Measurements from ENCODE around the gene CCSAP.

CCSAP gene

DNA sequence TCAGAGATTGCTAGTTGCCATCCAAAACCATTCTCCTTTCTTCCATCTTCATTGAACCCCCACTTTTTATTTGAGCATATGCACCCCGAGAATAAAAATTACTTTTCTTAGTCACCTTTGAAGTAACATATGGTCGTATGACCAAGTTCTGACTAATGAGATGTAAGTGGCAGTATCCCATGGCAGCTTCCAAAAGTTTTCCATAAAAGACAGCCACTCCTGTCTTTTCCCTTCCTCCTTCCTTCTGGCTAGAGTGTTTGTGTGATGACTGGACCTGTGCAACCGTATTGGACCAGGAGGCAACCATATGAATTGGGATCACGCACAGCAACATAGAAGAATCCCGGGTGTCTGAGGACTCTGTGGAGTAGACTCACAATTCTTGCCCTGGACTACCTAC lies 41.1 kb upstream of the CCSAP start (continued):
- TF ChIP-seq ZNF223 (tag by site-specific recombination; IDR thresholded peaks at IDR 0.05) (no peak), ZNF184 (tag by site-specific recombination; IDR thresholded peaks at IDR 0.05) (no peak)

DNA sequence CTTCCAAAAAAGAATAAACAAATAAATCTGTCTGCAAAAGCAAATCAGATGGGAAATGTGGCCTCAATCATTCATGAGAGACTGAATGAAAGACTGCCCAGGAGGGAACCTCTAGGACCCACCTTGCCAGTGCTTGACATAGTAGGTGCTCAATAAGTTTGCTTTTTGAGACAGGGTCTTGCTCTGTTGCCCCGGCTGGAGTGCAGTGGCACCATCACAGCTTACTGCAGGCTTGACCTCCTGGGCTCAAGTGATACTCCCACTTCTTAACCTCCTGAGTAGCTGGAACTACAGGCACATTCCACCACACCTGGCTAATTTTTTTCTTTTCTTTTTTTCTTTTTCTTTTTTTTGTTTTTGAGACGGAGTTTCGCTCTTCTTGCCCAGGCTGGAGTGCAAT lies 40.3 kb upstream of the CCSAP start:
- ChIA-PET POLR2A (no interaction called here), CTCF (no interaction called here)
- no peak overlapping the region for H3K27ac ChIP-seq (ENCODE audit: extremely low read depth, low read depth, low read length)
- no peaks in the 10 kb centered on the region for H3K4me1 ChIP-seq (ENCODE audit: control insufficient read depth, insufficient read depth, low read length)
- H3K4me3 ChIP-seq (ENCODE audit: low read depth, low read length), result no peak overlapping the region
- no peaks in the 10 kb centered on the region for H3K36me3 ChIP-seq (ENCODE audit: control insufficient read depth in 2 of 2, insufficient read depth in 1 of 2, low read length in 2 of 2)
- no peaks in the 10 kb centered on the region for H3K9me3 ChIP-seq (ENCODE audit: control insufficient read depth, insufficient read depth, low read depth, low read length)
- TF ChIP-seq ZNF335 (tag by site-specific recombination; conservative IDR thresholded peaks at IDR 0.05), result 0 out of 2 replicates have a peak, but pooled peaks have one; percentile 15
- TF ChIP-seq ZNF610 (tag by site-specific recombination; IDR thresholded peaks at IDR 0.05; ENCODE audit: borderline replicate concordance), result no peak
- no peak for TF ChIP-seq ZNF501 (tag by site-specific recombination; IDR thresholded peaks at IDR 0.05)
- TF ChIP-seq ZNF777 (tag by site-specific recombination; IDR thresholded peaks at IDR 0.05; ENCODE audit: borderline replicate concordance), result no peak
- TF ChIP-seq ZNF350 (tag by site-specific recombination; IDR thresholded peaks at IDR 0.05), result no peak
- TF ChIP-seq, protein P1, sequence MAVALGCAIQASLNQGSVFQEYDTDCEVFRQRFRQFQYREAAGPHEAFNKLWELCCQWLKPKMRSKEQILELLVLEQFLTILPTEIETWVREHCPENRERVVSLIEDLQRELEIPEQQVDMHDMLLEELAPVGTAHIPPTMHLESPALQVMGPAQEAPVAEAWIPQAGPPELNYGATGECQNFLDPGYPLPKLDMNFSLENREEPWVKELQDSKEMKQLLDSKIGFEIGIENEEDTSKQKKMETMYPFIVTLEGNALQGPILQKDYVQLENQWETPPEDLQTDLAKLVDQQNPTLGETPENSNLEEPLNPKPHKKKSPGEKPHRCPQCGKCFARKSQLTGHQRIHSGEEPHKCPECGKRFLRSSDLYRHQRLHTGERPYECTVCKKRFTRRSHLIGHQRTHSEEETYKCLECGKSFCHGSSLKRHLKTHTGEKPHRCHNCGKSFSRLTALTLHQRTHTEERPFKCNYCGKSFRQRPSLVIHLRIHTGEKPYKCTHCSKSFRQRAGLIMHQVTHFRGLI (tag by site-specific recombination; IDR thresholded peaks at IDR 0.05), result no peak
- TF ChIP-seq, protein P2, sequence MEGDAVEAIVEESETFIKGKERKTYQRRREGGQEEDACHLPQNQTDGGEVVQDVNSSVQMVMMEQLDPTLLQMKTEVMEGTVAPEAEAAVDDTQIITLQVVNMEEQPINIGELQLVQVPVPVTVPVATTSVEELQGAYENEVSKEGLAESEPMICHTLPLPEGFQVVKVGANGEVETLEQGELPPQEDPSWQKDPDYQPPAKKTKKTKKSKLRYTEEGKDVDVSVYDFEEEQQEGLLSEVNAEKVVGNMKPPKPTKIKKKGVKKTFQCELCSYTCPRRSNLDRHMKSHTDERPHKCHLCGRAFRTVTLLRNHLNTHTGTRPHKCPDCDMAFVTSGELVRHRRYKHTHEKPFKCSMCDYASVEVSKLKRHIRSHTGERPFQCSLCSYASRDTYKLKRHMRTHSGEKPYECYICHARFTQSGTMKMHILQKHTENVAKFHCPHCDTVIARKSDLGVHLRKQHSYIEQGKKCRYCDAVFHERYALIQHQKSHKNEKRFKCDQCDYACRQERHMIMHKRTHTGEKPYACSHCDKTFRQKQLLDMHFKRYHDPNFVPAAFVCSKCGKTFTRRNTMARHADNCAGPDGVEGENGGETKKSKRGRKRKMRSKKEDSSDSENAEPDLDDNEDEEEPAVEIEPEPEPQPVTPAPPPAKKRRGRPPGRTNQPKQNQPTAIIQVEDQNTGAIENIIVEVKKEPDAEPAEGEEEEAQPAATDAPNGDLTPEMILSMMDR (tag by site-specific recombination; IDR thresholded peaks at IDR 0.05), result no peak
- TF ChIP-seq ZNF121 (tag by site-specific recombination; IDR thresholded peaks at IDR 0.05), result peak; percentile 92
- TF ChIP-seq ZFP37 (tag by site-specific recombination; IDR thresholded peaks at IDR 0.05), result no peak
- TF ChIP-seq GFI1B (tag by site-specific recombination; IDR thresholded peaks at IDR 0.05), result no peak
- TF ChIP-seq ZNF707 (tag by site-specific recombination; IDR thresholded peaks at IDR 0.05), result no peak
- no peak for TF ChIP-seq ZNF626 (tag by site-specific recombination; IDR thresholded peaks at IDR 0.05)
- no peak for TF ChIP-seq ZNF324 (tag by site-specific recombination; IDR thresholded peaks at IDR 0.05)
- peak; percentile 90 for TF ChIP-seq ZNF664 (tag by site-specific recombination; IDR thresholded peaks at IDR 0.05)
- TF ChIP-seq, protein P3, sequence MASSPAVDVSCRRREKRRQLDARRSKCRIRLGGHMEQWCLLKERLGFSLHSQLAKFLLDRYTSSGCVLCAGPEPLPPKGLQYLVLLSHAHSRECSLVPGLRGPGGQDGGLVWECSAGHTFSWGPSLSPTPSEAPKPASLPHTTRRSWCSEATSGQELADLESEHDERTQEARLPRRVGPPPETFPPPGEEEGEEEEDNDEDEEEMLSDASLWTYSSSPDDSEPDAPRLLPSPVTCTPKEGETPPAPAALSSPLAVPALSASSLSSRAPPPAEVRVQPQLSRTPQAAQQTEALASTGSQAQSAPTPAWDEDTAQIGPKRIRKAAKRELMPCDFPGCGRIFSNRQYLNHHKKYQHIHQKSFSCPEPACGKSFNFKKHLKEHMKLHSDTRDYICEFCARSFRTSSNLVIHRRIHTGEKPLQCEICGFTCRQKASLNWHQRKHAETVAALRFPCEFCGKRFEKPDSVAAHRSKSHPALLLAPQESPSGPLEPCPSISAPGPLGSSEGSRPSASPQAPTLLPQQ (tag by site-specific recombination; IDR thresholded peaks at IDR 0.05), result no peak
- no peak for TF ChIP-seq ZNF114 (tag by site-specific recombination; IDR thresholded peaks at IDR 0.05)
- no peak for TF ChIP-seq ZNF660 (tag by site-specific recombination; IDR thresholded peaks at IDR 0.05)
- no peak for TF ChIP-seq ZXDB (tag by site-specific recombination; IDR thresholded peaks at IDR 0.05)
- TF ChIP-seq TCF7L2 (IDR thresholded peaks at IDR 0.05; ENCODE audit: borderline replicate concordance, low read depth, low read length), result no peak
- no peak for TF ChIP-seq ZNF37A (tag by site-specific recombination; IDR thresholded peaks at IDR 0.05)
- TF ChIP-seq GLIS2 (tag by site-specific recombination; IDR thresholded peaks at IDR 0.05), result no peak
- TF ChIP-seq, protein P4, sequence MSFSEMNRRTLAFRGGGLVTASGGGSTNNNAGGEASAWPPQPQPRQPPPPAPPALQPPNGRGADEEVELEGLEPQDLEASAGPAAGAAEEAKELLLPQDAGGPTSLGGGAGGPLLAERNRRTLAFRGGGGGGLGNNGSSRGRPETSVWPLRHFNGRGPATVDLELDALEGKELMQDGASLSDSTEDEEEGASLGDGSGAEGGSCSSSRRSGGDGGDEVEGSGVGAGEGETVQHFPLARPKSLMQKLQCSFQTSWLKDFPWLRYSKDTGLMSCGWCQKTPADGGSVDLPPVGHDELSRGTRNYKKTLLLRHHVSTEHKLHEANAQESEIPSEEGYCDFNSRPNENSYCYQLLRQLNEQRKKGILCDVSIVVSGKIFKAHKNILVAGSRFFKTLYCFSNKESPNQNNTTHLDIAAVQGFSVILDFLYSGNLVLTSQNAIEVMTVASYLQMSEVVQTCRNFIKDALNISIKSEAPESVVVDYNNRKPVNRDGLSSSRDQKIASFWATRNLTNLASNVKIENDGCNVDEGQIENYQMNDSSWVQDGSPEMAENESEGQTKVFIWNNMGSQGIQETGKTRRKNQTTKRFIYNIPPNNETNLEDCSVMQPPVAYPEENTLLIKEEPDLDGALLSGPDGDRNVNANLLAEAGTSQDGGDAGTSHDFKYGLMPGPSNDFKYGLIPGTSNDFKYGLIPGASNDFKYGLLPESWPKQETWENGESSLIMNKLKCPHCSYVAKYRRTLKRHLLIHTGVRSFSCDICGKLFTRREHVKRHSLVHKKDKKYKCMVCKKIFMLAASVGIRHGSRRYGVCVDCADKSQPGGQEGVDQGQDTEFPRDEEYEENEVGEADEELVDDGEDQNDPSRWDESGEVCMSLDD (tag by site-specific recombination; IDR thresholded peaks at IDR 0.05), result no peak
- TF ChIP-seq, protein P5, sequence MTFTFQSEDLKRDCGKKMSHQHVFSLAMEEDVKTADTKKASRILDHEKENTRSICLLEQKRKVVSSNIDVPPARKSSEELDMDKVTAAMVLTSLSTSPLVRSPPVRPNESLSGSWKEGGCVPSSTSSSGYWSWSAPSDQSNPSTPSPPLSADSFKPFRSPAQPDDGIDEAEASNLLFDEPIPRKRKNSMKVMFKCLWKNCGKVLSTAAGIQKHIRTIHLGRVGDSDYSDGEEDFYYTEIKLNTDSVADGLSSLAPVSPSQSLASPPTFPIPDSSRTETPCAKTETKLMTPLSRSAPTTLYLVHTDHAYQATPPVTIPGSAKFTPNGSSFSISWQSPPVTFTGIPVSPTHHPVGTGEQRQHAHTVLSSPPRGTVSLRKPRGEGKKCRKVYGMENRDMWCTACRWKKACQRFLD (tag by site-specific recombination; IDR thresholded peaks at IDR 0.05), result no peak
- no peak for TF ChIP-seq YY2 (tag by site-specific recombination; IDR thresholded peaks at IDR 0.05)
